Effector memory CD4-positive, alpha-beta T cell (primary cell): ENCODE results near the gene EXOC4.

Source experiments
- DNase-seq, 3 donors: peaks; one replicate each; pipeline ENCODE4 v3.0.0-alpha.2; 2020
- H3K27ac ChIP-seq: 2 replicates; pipeline ENCODE4 v1.7.0; 2013; ENCODE audit warnings: mild to moderate bottlenecking, low read length, moderate library complexity; ENCODE audit not compliant: insufficient read depth, poor library complexity, severe bottlenecking
- H3K27me3 ChIP-seq: replicated peaks from 2 replicates; pipeline ENCODE4 v1.7.0; 2013; ENCODE audit warnings: mild to moderate bottlenecking, low read length; ENCODE audit not compliant: insufficient read depth, control insufficient read depth, poor library complexity, severe bottlenecking
- H3K36me3 ChIP-seq: 2 replicates; pipeline ENCODE4 v1.7.0; 2013; ENCODE audit warnings: mild to moderate bottlenecking, low read length, moderate library complexity; ENCODE audit not compliant: control insufficient read depth, insufficient read depth
- H3K4me1 ChIP-seq: 2 replicates; pipeline ENCODE4 v1.7.0; 2013; ENCODE audit warnings: low read length, mild to moderate bottlenecking; ENCODE audit not compliant: control insufficient read depth, insufficient read depth, poor library complexity, severe bottlenecking
- H3K4me3 ChIP-seq: 2 replicates; pipeline ENCODE4 v1.7.0; 2013; ENCODE audit warnings: low read length, low read depth, mild to moderate bottlenecking; ENCODE audit not compliant: insufficient read depth, poor library complexity, severe bottlenecking
- H3K9me3 ChIP-seq: 2 replicates; pipeline ENCODE4 v1.7.0; 2013; ENCODE audit warnings: mild to moderate bottlenecking, low read length, moderate library complexity; ENCODE audit not compliant: control insufficient read depth

Gene EXOC4

DNA sequence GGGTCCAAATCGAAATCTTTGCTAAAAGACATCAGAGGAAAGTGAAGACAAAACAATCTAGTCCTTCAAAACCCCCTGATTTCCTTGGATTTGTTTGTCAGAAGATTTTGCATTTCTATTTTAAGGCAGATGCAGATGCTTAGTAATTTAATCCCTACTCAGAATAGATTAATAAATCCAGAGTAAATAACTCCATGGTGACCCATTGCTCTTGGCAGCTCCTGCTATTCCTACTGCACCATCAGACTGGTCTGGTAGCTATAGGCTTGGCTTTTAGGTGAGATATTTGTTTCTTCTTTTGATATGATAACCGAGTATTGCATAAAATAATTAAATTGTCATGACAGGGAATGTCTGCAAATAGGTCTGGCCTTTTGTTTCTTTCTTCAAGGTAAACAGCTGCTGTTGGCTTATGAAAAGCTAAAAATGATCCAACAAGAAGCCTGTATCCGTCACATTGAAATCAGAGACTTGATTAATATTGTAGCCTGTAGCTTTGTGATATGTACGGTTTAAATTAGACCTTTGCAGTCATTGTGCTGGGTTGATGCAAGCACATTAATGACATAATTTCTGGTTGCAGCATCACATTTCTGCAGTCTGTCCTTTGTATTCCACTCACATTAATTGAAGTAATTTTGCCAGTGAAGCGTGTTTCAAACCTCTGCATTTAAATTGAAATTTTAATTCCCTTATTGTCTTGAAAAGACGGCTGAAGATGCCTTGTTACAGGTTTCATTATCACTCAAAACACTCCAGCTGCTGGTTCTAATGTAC, 40.7 kb downstream of the EXOC4 start:
- H3K4me3 ChIP-seq: no peak overlapping the region
- no peak overlapping the region for H3K27ac ChIP-seq
- no peaks in the 10 kb centered on the region for H3K9me3 ChIP-seq
- no peaks in the 10 kb centered on the region for H3K27me3 ChIP-seq
- H3K36me3 ChIP-seq: peaks cover 5% of the 10 kb centered on the region
- H3K4me1 ChIP-seq: no peaks in the 10 kb centered on the region
- DNase-seq: no peak

DNA sequence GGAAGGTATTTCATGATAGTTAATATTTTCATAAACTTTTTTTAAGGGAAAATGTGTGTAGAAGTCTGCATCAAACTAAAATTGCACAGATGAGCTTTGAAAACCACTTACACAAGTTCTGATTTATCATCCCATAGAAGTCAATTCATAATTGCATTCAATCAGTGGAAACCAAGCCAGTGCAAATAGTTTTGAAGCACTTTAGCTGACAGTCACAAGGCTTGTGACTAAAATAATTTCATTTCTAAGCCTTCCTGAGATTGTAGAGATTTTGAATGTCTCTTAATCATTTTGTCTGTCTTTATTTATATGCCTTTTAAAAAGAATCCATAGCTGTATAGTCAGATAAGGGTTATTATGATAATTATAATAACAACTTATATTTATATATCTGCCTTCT, 41.4 kb downstream of the EXOC4 start:
- no peaks in the 10 kb centered on the region for H3K9me3 ChIP-seq
- H3K27me3 ChIP-seq: no peaks in the 10 kb centered on the region
- H3K4me3 ChIP-seq: no peak overlapping the region
- no peaks in the 10 kb centered on the region for H3K4me1 ChIP-seq
- DNase-seq: no peak
- H3K36me3 ChIP-seq: peaks cover 5% of the 10 kb centered on the region
- no peak overlapping the region for H3K27ac ChIP-seq

DNA sequence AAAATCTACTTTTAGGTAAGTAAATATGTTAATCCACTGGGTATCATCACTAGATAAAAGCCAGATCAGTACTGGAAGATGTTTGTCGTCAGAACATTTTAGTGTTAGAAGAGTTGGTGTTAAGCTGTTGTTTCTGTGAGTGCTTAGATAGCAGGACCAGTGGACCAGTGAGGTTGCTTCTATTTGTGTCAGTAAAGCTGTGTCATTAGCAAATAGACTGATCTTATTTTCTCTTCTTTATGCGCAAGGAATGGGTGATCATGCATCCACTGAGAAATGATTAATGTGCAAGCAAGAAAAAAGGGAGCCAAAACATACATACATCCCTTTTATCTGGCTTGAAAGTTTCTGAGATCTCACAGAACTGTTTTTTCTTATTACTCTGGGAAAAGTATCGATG, 42.6 kb downstream of the EXOC4 start:
- Histone ChIP-seq H3K4me1 (no peaks in the 10 kb centered on the region), H3K27ac (no peak overlapping the region), H3K27me3 (no peaks in the 10 kb centered on the region), H3K9me3 (no peaks in the 10 kb centered on the region), H3K4me3 (no peak overlapping the region), H3K36me3 (no peaks in the 10 kb centered on the region)
- DNase-seq: no peak

DNA sequence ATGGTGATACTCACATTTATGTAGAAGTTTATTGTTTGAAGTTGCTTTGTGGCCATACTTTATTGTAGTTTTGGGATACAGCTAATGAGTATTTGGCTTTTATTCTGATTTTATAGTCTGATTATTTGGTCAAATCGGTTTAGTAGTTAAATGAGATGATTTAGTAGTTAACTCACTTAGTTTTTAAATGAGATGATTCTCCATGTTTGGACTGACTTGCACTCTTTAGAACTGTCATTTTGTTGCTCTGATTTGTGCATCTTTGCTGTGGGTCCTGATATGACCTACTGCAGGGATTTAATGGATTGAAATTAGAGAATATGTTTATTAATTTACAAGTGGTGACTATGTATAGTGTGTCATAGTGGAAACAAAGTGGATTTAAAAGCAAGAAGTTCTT, 44.2 kb downstream of the EXOC4 start:
- Histone ChIP-seq H3K9me3 (no peaks in the 10 kb centered on the region), H3K27me3 (no peaks in the 10 kb centered on the region), H3K27ac (no peak overlapping the region), H3K4me3 (no peak overlapping the region), H3K4me1 (no peaks in the 10 kb centered on the region), H3K36me3 (no peaks in the 10 kb centered on the region)
- DNase-seq: no peak

DNA sequence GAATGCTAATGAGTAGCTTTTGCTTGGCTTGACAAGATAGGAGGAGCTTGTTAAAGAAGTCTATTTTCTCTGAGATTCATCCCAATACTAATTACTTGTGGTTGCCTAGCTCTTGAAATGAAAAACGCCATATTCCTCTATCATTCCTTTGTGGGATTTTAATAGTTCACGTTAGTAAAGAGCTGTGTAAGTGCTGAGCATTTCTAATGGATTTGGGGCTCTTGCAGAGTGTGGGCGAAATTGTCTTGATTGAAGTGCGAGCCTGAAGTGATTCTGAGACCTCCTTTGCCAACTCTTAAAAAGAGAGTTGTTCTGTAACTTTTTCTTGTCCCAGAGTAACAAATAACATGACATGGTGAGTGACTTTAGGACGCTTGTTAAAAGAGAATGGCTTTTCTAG, 45.2 kb downstream of the EXOC4 start:
- no peaks in the 10 kb centered on the region for H3K27me3 ChIP-seq
- H3K27ac ChIP-seq: no peak overlapping the region
- H3K9me3 ChIP-seq: no peaks in the 10 kb centered on the region
- no peak overlapping the region for H3K4me3 ChIP-seq
- H3K4me1 ChIP-seq: no peaks in the 10 kb centered on the region
- H3K36me3 ChIP-seq: no peaks in the 10 kb centered on the region
- no peak for DNase-seq

DNA sequence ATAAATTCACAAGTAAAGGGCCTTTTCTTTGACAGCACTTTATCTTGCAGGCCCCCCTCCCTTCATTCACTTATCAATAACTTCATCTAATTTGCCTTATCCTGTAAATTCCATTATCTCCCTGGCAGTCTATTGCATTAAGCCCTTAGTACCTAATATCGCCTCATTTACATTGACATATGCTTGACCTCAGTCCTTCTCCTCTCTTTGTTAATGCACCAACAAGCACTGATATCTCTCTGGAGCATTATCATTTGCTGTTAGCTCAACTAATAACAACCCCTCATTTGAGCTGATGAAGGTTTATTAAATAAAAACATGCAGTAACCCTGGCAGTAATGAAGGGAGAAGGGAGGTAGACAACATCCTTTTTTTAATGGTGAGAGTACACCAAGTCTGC, 46.8 kb downstream of the EXOC4 start:
- Histone ChIP-seq H3K9me3 (no peaks in the 10 kb centered on the region), H3K27me3 (no peaks in the 10 kb centered on the region), H3K4me3 (no peak overlapping the region), H3K36me3 (no peaks in the 10 kb centered on the region), H3K27ac (no peak overlapping the region), H3K4me1 (no peaks in the 10 kb centered on the region)
- no peak for DNase-seq

DNA sequence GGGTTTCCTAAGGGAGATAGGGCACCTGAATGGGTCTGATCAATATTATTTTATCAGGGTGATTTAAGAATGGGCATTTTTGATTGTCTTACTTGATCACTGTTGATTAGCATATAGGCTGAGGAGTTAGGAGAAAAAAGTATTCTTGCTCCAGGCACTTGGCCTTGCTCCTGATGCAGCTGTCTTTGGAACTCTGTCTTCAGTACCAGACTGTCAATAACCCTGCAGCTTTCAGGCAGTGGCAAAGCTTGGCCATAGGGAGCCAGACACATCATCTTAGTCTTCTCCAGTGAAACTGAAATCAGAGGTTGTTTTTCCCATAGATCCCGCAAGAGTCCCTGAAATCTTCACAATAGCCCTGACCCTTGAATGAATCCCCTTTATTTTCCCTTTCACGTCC, 47.2 kb downstream of the EXOC4 start:
- no peak overlapping the region for H3K27ac ChIP-seq
- no peaks in the 10 kb centered on the region for H3K27me3 ChIP-seq
- H3K36me3 ChIP-seq: no peaks in the 10 kb centered on the region
- no peaks in the 10 kb centered on the region for H3K4me1 ChIP-seq
- no peak overlapping the region for H3K4me3 ChIP-seq
- H3K9me3 ChIP-seq: no peaks in the 10 kb centered on the region
- no peak for DNase-seq

DNA sequence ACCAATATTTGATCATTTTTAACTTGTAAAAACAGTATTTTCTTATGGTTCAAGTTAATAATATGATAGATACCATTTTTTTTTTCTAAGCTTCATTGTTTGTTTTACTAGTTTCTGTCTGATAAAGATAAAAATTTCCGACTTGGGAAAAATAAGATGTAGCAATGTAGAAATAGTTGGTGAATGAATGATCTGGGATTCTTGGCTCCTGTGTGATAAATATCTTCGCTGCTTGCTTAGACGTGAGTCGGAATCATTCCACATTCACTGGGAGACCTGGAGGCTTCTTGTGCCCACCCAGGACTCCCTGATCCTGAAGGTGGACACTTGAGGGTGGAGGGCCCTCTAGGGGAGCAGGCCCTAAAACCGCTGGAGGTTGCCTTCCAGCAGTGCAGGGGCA, 47.9 kb downstream of the EXOC4 start:
- no peaks in the 10 kb centered on the region for H3K9me3 ChIP-seq
- H3K4me3 ChIP-seq: no peak overlapping the region
- no peaks in the 10 kb centered on the region for H3K27me3 ChIP-seq
- no peak for DNase-seq
- H3K27ac ChIP-seq: no peak overlapping the region
- H3K4me1 ChIP-seq: no peaks in the 10 kb centered on the region
- H3K36me3 ChIP-seq: peaks cover 2% of the 10 kb centered on the region

DNA sequence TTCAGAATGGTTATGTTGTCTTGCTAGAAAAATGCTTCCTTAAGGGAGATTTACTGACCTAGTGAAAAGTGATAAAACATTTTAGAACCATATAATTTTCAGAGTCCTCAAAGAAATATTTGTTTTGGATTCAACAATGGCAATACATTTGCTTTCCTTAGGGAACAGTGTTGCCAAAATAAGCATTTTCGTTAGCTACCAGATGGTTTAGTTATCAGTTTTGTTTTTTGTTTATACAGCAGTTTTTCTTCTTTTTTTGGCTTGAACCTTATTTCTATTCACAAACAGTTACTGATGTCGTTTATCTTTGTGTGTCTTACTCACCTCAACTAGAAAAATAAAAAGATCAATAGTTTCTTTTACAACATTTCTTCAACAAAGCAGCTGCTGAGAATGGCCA, 48.6 kb downstream of the EXOC4 start:
- no peak overlapping the region for H3K4me3 ChIP-seq
- H3K9me3 ChIP-seq: no peaks in the 10 kb centered on the region
- H3K27ac ChIP-seq: no peak overlapping the region
- H3K36me3 ChIP-seq: peaks cover 8% of the 10 kb centered on the region
- no peak for DNase-seq
- H3K27me3 ChIP-seq: no peaks in the 10 kb centered on the region
- H3K4me1 ChIP-seq: no peaks in the 10 kb centered on the region

DNA sequence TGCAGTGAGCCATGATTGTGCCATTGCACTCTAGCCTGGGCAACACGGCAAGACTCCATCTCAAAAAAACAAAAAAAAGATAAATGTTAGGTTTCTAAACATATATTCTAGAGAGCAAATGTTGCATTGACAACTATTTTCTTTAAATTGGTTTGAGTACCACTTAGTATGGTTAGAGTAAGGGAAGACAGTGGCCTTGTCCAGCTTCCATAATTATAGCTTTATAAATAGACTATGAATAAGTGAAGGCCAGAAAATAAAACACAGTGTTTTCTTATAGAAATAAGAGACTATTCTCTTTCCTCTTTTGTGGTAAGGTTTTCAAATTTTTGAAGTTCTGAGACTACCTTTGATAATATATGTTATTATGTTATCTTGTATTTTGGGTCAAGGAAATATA, 50.5 kb downstream of the EXOC4 start:
- Histone ChIP-seq H3K4me3 (no peak overlapping the region), H3K36me3 (peaks cover 24% of the 10 kb centered on the region), H3K27ac (no peak overlapping the region), H3K4me1 (no peaks in the 10 kb centered on the region), H3K27me3 (no peaks in the 10 kb centered on the region), H3K9me3 (no peaks in the 10 kb centered on the region)
- no peak for DNase-seq
